Measurements from ENCODE around the gene BCAS3.
"Not testable (repeated sequence)": the region's sequence is repeated elsewhere in the genome, so short reads cannot be mapped to it uniquely, and the experiment has no call there.

BCAS3 gene

DNA sequence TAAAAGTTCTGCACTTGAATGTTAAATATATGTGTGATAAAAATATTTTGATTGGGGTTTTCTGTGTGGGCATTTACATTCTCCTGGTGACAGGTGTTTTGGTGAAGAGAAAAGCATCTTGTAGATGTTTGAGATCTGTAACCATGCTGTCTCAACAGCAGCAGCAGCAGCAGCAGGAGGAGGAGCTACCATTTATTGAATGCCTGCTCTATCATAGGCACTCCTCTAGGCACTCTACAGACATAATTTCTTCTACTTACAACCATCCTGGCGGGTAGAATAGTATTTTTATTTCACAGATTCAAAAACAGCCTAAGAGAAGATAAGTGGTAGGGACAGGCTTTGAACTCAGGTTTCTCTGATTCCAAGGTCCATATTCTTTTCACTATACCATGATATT, 562.3 kb downstream of the BCAS3 start:
- no peak for DNase-seq

DNA sequence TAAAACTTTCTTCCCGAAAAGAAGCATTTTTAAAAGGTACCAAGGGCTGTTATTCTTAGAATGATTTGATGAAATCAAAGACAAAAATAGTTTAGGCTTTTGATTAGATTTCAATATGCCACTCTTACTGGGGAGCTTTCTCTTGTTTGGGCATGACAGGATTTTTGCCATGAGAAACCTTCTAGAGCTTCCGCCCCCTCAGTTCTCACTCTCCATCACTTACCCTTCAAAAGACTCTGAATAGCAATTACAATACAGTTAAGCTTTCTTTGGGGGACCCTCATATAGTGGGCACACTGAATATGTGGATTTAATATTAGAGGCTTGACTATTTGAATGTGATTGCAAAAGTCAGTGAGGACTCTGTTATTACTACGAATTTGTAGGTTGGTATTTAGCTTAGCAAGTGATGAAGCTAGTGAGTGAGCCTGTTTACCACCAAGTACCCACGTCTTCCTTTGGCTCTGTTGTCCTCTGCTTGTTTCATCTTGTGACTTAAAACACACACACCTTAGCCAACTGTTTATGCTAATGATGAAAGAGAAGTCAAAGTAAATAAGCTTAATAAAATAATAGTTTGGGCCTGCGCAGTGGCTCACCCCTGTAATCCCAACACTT, 563.3 kb downstream of the BCAS3 start:
- DNase-seq, result no peak

DNA sequence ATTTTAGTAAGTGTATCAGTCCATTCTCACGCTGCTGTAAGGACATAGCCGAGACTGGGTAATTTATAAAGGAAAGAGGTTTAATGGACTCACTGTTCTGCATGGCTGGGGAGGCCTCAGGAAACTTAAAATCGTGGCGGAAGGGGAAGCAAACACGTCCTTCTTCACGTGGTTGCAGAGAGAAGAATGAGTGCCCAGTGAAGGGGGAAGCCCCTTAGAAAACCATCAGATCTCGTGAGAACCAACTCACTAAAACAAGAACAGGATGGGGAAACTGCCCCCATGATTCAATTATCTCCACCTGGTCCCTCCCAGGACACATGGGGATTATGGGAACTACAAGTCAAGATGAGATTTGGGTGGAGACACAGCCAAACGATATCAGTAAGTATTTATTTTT, 567.3 kb downstream of the BCAS3 start:
- DNase-seq, result not testable (repeated sequence)

DNA sequence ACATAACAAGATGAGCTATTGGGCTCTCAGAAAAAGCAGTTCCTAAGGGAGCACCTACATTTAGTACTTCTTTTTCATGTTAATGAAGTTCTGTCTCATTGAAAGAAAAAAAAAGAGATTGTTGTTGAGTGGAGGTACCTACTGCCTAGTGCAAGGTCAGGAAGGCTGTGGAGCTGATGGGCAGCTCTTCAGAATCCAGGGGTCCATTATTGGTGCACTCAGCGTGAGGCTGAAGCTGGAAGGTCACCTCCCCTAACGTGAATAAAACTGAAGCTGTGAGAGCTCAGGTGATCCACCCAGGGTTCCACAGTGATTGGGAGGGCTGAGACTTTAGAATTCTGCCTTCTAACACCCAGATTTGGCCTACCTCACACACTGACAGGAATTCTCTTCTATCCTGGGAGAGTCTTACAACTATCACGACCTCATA, 568.1 kb downstream of the BCAS3 start:
- no peak for DNase-seq

DNA sequence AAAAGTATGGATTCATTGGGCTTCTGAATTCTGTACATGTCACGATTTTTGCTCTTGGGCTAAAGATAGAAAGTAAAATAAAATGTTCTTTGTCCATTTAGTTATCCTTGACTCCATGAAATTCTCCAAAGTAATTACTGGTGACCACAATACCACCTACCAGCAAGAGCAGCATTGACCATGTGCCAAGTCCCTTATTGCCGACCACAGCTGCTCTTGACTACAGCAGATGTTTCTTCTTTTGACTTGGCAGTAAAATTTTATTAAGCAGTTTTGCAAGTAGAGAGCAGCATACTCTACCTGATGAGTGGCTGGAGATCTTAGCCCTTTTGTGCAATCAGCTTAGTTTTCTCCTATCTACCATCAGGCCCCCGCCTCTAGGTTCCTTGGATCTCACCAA, 569.8 kb downstream of the BCAS3 start:
- DNase-seq, result no peak

DNA sequence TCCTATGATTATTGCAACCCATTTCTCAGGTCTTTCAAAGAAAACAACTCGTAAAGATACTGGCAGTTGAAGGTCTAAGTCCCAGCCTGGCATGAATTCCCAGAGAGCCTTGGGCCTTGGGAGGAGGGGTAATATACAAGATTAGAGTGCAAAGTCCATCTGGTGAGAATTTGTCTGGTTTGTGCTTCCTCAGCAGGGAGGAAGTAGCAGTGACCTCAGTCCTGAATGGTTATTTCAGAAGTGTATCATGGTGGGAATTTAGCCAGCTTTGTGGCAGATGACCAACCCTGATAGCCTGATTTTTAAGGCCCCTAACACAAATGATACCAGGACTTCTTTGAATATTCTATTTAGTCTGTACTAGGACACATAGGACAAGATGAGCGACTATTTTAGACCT, 570.7 kb downstream of the BCAS3 start:
- no peak for DNase-seq

DNA sequence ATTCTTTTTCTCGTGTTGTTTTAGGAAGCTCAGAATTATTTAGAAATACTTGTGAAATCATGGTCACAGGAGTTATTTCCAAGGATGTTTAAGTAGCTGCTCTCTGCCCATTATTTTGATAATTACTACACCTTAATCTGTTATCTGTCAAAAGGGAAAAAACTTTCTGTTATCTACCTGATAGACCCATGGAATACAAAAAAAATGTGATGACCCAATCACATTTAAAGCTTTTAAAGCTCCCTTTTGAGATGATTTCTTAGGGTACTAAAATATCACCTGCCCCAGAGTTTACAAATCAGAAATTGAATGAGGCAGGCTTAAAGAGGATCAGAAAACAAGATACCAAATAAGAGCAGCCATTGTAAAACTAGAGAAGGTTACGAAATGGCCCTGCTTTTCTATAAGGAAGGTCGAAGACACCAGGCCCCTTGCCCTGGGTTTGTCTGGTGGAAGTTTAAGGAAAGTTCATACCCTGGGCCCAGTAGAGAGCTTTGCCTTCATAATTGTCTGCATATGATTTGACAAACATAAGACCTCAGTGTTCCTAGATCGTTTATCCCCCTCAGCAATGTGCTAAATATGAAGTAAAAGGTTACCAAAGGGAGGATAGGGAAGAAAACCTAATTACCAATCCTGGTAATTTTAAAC, 572.1 kb downstream of the BCAS3 start:
- DNase-seq, result no peak

DNA sequence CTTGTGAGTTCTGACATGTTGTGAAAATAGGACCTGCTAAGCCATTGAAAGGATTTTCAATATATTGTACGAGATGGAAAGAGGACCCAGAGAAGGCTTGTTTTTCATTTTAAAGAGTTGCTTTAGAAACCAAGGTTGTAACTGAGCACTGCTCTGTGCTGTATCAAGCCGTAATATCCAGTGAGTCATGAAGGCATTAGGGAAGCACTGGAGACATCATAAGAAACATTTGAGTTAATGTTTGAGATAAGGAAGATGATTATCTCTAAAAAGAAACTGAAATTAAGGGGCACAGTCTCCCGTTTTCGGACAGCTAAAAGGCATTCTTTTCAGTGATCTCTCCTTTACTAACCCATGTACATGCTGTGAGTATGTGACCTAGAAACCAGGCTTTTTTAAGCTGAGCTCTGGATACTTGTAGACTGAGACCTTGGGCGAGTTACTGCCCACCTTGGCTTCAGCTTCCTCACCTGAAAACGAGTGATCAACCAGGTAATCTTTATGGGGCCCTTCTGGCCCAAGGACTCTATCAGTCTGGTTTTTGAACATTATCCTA, 572.8 kb downstream of the BCAS3 start:
- DNase-seq, result no peak

DNA sequence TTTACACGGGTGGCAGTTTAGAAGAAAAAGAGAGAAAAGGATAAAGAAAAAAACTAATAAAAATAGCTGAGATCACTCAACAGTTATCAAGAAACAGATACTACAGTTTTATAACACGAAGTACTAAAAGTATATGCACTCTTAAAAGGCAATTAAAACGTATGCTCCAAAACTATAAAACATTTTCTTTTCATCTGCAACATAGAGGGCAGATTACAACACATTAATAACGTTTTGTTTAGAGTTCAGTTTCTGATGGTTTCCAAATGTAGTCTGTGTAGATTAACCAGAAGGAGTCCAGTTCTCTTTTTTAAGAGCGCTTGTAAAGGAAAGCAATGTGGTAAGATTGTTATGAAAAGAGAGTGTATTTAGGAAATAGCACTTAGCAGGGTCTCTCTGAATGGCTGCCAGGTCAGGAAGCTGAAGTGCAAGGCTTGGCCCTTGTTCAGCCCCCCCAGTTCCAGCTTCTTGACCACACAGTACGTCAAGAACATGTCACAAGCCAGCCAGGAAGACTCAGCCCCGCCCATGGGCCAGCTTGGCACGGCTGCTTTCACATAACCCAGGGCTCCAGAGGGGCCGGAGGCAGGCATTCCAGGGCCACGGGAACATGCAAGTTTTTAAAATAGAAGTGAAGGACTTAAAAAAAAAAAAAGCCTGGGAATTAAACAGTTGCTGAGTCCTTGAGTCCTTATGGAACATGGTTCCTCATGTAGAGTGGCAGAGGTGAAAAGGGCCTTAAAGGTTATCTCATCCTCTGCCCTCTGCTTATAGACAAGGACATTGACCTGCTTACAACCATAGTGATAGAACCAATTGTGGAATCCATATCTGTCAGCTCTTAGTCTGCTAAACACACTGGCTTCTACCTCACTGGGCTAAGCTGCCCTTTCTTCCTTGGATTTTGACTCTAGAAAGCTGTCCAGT, 574.6 kb downstream of the BCAS3 start:
- DNase-seq, result peak; percentile 96

DNA sequence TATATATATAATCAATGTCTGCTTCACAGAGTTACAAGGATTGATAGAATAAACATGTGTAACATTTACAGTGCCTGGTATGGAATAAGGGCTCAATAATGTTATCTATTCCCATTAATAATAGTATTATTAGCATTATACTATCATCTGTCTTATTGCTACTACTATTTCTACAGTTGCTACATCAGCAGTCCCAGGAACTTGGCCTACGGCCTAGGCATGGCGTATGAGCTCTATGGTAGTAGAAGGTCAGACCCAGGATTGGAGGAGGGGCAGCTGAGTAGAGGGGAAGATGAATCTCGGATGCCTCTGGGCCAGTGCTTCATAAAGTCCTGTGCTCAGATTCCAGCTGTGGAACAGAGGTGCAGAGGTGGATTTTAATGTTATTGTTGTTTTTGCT, 575.7 kb downstream of the BCAS3 start:
- no peak for DNase-seq

DNA sequence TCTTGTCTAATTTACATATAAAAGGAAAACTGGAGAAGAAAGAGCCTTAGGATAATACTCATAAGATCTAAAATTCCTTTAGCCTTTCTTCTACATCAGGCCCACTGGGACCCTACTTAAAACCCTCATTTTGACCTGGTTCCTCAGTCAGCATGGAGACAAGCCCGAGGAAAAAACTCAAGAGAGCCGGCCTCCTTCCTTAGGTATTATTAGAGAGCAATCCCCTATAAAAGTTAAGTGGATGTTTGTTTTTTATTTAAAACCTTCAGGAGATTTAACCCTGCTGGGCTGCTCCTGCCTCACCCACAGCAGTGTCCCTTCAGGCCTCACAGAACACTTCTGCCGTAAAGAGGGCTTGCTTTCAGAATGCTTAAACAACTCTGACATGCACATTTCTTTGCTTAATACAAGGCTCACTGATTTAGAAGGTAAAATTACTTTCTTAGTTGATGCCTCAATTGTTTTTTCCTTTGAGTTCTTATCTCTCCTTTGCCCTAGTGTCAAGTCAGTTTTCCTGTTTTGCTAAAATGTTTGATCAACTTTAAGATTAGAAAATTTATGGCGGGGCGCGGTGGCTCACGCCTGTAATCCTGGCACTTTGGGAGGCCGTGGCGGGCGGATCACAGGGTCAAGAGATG, 576.4 kb downstream of the BCAS3 start:
- DNase-seq, result no peak

DNA sequence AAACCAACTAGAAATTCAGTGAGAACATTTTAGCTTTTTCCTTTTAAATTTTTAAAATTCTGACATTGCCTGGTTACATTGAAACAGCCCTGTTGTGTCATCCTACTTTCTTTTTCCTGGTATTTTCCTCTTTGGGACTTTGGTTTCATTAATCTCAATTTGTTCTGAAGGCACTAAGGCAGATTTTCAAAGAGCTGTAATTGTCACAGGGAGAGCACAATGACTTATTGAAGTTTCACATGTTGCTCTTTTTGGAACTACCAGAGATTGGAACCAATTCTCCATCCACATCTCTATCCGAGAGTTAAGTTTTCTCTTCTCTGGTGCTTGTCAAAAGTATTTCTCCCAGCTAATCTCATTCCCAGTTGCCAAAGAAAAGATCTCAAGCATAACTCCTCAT, 577.3 kb downstream of the BCAS3 start:
- DNase-seq, result no peak

DNA sequence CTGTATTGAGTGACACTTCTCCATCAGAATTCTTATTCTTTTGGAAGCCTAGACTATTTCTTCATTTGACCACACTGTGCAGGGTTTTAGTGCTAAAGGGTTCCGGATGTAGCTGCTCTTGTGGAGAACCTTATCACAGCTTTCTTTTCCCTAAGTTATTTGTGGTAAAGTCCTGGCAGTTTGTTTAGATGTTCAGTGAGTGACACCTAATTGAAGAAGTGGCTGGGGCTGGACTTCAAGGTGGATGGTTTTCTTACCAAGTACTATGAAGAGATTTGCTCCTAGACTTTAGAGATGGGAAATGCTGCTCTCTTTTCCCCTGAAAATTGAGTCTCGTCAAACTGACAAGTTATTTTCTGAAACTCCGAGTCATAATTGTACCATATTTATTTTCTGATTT, 578.0 kb downstream of the BCAS3 start:
- DNase-seq, result no peak

DNA sequence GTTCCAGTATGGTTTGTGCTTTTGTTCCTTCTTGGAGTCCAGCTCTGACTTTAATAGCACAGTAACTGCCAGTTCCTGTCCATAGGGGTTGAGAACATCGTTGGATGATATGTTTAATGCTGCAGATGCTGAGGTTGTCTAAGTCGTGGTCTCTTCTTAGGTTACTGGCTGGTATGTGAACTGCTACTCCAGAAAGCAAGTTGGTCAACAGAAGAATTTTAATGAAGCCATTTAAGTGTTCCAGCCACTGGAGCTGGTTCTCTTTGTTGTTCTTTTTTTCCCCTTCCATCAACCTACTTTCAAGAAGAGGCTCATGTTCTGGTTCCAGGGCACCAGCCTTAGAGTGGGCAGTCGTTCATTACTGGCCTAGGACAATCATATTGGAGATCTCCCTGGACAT, 581.7 kb downstream of the BCAS3 start:
- DNase-seq, result no peak

DNA sequence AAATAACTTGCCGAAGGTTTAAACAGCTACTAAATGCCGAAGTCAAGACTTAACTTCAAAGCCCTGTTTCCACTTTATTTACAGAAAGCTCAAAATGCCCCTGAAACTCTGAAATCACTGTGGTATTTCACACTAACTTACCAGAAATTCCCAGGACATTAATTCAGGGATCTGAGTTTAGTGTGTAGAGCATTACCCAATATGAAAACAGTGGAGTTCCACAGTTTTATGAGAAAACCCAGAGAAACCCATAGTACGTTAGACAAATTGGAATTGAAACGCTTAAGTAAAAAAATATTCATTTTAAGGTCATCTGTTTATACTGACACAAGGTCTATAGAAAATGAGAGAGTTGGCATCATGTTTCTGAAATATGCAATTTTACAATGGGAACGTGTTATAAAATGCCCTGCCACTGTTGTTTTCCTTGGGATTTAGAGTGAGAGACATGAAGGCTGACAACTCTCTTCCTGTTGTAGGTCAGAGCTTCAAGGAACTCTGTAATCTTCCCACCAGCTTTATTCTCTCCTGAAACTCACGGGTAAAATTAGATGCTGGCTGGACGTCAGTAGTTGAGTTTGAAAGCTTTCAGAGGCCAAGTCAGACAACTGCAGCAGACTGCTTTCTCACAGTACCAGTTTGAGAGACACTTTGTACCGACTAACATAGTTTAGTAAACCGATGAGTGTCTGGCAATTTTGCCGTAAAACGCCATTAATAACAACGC, 582.6 kb downstream of the BCAS3 start:
- no peak for DNase-seq

DNA sequence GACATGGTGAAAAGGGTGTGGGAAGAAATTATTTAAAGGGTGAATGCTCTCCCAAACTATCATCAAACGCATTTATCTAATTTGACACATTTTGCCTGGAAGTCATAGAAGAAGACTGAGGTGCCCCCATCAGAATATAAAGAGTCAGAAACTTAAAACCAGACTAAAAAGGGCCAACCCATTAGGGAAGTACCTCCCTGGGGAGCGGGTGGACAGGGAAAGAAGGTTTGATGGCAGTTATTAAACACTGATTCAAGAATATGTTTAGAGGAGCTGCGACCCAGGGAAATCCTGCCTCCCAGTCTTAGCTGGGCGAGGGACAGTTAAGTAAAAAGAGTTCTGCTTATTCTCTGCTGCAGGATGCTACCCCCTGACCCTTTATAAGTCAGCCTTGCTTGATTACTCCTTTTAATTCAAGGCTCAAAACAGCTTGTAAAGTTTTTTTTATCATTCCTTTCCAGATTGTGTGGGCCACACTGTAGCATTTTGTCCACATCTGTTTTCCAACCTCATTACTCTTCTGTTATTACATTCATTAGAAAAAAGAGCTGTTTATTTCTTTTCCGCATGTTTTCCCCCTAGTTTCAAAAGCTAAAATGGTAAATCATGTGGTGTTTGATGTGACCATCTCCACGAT, 583.5 kb downstream of the BCAS3 start:
- DNase-seq, result no peak

DNA sequence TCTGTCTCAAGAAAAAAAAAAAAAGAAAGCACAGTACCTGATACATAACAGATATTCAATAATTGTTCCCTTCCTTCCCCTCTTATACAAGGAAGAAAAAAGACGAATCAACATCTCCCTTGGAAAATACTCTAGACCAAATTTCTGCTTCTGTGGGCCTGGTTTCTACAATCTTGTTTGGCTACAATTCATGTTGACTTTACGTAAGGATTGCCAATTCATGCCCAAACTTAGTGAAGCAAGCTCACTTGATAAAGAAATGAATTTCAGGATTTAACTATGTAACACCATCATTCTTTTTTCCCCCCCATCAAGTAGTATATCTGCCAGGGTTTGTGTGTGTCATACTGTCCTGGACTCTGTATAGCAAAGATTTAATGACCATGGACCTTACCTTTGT, 587.7 kb downstream of the BCAS3 start:
- no peak for DNase-seq

DNA sequence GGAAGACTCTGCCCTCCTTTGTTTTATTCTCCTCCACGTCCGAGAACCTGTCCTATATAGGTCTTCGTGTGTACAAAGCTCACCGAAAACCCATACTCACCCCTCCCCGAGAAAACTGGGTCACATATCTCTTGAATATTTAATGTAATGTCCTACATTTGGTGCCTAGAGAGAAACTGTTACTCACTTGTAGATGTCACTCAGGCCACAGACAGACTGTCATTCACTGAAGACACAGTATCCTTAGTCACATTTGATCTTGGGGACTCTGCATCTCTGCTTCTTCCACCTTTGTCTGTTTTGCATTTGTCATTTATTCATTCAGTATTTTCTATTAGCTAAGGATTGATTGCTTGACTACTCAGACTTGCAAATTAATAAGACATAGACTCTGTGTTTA, 590.2 kb downstream of the BCAS3 start:
- DNase-seq, result no peak

DNA sequence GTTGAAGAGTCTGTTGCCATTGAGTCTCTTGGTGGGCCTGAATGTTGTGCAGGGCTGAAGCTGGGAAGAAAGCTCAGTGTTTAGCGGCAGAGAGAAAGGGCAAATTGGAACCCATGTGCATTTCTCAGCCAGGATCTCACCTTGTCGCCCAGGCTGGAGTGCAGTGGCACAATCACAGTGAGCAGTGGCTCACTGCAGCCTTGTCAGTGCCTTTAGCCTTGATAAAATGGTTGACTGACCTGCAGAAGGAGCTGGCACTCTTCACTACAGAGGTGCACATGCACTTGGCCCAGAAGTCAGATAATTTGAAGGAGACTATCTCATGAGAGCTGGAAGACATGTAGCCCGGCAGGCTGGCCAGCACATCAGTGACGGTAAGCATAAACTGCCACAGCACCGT, 597.7 kb downstream of the BCAS3 start:
- no peak for DNase-seq

DNA sequence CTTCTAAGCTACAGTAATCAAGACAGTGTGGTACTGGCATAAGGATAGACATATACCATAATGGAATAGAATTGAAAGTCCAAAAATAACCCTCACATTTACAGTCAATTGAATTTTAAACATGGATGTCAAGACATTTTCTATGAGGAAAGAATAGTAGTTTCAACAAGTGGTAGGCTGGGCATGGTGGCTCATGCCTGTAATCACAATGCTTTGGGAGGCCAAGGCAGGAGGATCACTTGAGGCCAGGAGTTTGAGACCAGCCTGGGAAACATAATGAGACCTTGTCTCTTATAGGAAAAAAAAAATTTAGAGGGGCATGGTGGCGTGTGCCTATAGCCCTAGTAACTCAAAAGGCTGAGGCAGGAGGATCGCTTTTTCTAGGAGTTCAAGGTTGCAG, 599.2 kb downstream of the BCAS3 start:
- no peak for DNase-seq

DNA sequence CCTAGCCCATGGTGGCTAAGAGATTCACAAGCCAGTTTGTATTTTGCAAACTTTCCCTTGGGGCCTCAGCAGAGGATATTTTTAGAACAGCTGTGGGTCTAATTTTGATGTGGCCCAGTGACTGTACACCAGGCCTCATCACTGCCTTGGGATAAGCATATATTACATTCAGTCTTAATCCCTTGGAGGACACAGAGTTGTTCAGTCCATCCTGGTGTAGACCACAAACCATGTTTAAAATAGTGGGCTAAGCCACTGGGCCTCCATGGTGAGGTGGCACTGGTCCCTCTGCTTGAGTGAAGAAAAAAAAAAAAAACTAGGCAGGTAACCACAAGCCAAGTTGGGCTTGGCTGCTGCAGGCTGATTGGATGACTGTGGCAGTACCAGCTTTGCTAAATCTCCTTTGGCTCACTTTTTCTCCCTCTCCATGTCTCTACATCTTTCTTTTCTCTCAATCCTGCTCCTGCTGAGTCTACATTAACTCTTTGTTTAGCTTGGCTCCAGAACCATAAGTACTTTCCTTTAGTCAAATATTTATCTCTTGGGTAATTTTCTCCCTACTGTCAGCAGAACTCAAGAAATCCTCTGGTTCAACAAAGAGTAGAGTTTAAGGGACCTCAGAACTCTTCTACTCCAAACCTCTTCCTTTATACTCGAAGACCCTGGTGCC, 602.0 kb downstream of the BCAS3 start:
- no peak for DNase-seq
